ENCODE measurements around the gene MMP25. TPM values are rescaled to one million over a fixed set of nuclear protein-coding genes. Genes with fewer than 3 reads are reported as not detected.

Gene MMP25
- total and polyA plus RNA-seq, 10 of the 15 experiments (the other 5 are each of a cell fraction or from before 2014, with no cell fraction given), result 0.03 to 0.36 (median 0.13) TPM; not detected in 1

- TF ChIP-seq USF2 (IDR thresholded peaks at IDR 0.05; ENCODE audit: borderline replicate concordance, low read depth, low read length) (no peak), ZBED1 (IDR thresholded peaks at IDR 0.05; ENCODE audit: borderline replicate concordance) (no peak), USF1 (IDR thresholded peaks at IDR 0.05; ENCODE audit: borderline replicate concordance, extremely low read length, insufficient read depth, low read depth, low read length) (no peak), ZNF384 (IDR thresholded peaks at IDR 0.05; ENCODE audit: borderline replicate concordance, low read depth, low read length) (no peak), HDGF (IDR thresholded peaks at IDR 0.05) (peak; percentile 34; the same call in 1 of the 2 replicates), RUNX3 (IDR thresholded peaks at IDR 0.05; ENCODE audit: low read length) (no peak), SMAD5 (IDR thresholded peaks at IDR 0.05; ENCODE audit: low read depth) (no peak), POLR2AphosphoS2 (IDR thresholded peaks at IDR 0.05; ENCODE audit: low read depth, low read length) (no peak), ZNF217 (IDR thresholded peaks at IDR 0.05) (no peak), MEF2B (IDR thresholded peaks at IDR 0.05; ENCODE audit: partially characterized antibody, poor library complexity, severe bottlenecking) (peak; percentile 18), RBBP5 (conservative IDR thresholded peaks at IDR 0.05) (no peak), E2F4 (IDR thresholded peaks at IDR 0.05; ENCODE audit: low read depth, low read length) (no peak), TCF3 (IDR thresholded peaks at IDR 0.05; ENCODE audit: borderline replicate concordance, insufficient read depth, low read depth, low read length) (peak; percentile 13; the same call in 1 of the 2 replicates), CHD2 (IDR thresholded peaks at IDR 0.05; ENCODE audit: borderline replicate concordance, low read depth, low read length) (peak; percentile 74), PRDM15 (CRISPR knock-in tag; IDR thresholded peaks at IDR 0.05) (no peak), EZH2 (IDR thresholded peaks at IDR 0.05; ENCODE audit: borderline replicate concordance, control insufficient read depth, low read depth, low read length) (no peak), SUPT20H (IDR thresholded peaks at IDR 0.05; ENCODE audit: borderline replicate concordance, control insufficient read depth, low read depth, low read length) (no peak), HDAC2 (IDR thresholded peaks at IDR 0.05) (no peak), NFYB (IDR thresholded peaks at IDR 0.05; ENCODE audit: insufficient read depth, low read depth, low read length) (no peak)
These were observed 18.8 kb downstream of the MMP25 start, which contains the start of gene IL32 (continued) for GRCh38 chr16:3065069-3065741.
